SU-DHL-6 (cell line): ENCODE measurements around the gene DENND5A.

Experiments used
- EZH2phosphoT487 ChIP-seq: fragments of 200-600 bp; sonication (generic), shearing (Covaris generic); conservative IDR thresholded peaks from 2 replicates; pipeline ENCODE4 v1.6.1; 2018; ENCODE audit warnings: mild to moderate bottlenecking, antibody characterized with exemption, low read length, moderate library complexity, mixed read lengths
- TF ChIP-seq, protein P1 (sequence below): fragments of 200-600 bp; sonication (generic); IDR thresholded peaks from one replicate; pipeline ENCODE4 v1.5.1; 2017; ENCODE audit warnings: antibody characterized with exemption, mild to moderate bottlenecking, low read length, moderate library complexity; ENCODE audit not compliant: insufficient read depth, poor library complexity, severe bottlenecking

DNA sequence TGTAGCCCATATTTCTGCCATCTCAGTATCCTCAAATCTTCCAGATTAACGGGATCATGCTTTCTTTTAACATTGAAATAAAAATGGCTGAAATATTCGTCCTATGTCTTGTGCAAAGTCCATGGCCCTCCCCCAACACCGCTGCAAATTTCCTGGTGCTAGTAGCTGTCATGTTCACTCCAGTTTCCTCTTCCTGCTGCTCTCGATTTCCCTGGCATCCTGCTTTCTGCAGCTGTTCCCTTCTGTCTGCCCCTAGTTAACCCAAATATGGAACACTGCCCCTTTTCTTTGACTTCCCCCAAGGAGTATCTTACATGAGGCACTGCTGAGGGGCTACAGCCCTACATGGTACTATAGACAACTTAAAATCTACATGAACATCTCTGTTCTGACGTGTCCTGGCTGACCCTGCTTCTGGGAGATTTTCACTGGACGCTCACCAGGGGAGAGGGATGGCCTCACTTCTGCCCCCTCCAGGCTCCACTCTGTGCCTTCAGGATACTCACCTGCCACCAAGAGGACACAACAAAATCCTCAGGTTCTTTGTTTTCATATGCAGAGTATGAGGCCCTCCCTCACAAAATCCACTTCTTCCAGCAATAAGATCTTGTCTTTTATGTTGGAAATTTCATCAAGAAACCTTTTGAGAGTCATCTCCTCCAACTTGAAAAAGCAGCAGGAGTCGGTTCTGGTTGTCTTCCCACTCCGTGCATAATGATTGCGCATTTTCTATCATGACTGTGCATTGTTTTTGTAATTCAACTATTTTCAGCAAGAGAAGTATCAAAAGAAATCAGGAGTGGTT lies 144.3 kb downstream of the DENND5A start:
- TF ChIP-seq, protein P1, sequence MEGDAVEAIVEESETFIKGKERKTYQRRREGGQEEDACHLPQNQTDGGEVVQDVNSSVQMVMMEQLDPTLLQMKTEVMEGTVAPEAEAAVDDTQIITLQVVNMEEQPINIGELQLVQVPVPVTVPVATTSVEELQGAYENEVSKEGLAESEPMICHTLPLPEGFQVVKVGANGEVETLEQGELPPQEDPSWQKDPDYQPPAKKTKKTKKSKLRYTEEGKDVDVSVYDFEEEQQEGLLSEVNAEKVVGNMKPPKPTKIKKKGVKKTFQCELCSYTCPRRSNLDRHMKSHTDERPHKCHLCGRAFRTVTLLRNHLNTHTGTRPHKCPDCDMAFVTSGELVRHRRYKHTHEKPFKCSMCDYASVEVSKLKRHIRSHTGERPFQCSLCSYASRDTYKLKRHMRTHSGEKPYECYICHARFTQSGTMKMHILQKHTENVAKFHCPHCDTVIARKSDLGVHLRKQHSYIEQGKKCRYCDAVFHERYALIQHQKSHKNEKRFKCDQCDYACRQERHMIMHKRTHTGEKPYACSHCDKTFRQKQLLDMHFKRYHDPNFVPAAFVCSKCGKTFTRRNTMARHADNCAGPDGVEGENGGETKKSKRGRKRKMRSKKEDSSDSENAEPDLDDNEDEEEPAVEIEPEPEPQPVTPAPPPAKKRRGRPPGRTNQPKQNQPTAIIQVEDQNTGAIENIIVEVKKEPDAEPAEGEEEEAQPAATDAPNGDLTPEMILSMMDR = no peak
- no peak for TF ChIP-seq EZH2phosphoT487
